Right cardiac atrium (tissue), 5 donors: ENCODE measurements around the gene DDX31. TPM values are rescaled to one million over a fixed set of nuclear protein-coding genes. Genes with fewer than 3 reads are reported as not detected.

Experiments
- ATAC-seq, 2 donors: fragments of 200-7000 bp; cut with Tn5 transposase; one replicate each; pipeline versions ENCODE4 v1.8.0 to v1.9.1; 2020; ENCODE audit warnings: moderate library complexity in 2 of 2, mild to moderate bottlenecking in 1 of 2
- DNase-seq, 3 donors: peaks; one replicate each; pipeline ENCODE4 v3.0.0-alpha.2; 2020
- H3K27ac ChIP-seq: one replicate; pipeline ENCODE4 v1.5.1; 2013; ENCODE audit warnings: mild to moderate bottlenecking, low read length, control low read depth, moderate library complexity
- H3K27me3 ChIP-seq: one replicate; pipeline ENCODE4 v1.6.1; 2013; ENCODE audit not compliant: control insufficient read depth, insufficient read depth
- H3K4me1 ChIP-seq: one replicate; pipeline ENCODE4 v1.6.1; 2013; ENCODE audit warnings: low read length; ENCODE audit not compliant: control insufficient read depth, insufficient read depth
- H3K4me3 ChIP-seq: one replicate; pipeline ENCODE4 v1.5.1; 2013; ENCODE audit warnings: low read length, control low read depth
- H3K9me3 ChIP-seq: one replicate; pipeline ENCODE4 v1.6.1; 2013; ENCODE audit warnings: low read length; ENCODE audit not compliant: control insufficient read depth
- WGBS: extraction: QIAGEN DNeasy Blood & Tissue Kit; methylation state at CpG from one replicate; pipeline ENCODE4 v1.1.7; 2013; 5-methylcytosine and 5-hydroxymethylcytosine counted together
- intact Hi-C, 4 donors: fragments of 100-400 bp; cut with DNase I; formaldehyde crosslinking; loops; one replicate each; pipeline versions ENCODE4 v1.11.0 to v1.14.0; 2022 to 2023
- polyA plus RNA-seq: library from polyadenylated mRNA; stranded (reverse); fragments of 200-250 nt; gene quantifications from one replicate; pipeline ENCODE4 v1.2.3, GENCODE V29; 2013
- total RNA-seq, 4 donors: library from RNA; stranded (reverse); fragmentation: NEBNext Ultra II Directional; extraction: Animal tissue kit (Norgen Biotek cat#: 25700); gene quantifications; one replicate each; pipeline ENCODE4 v1.2.1, GENCODE V29; 2021
- donor health status: healthy with polysubstance abuse.
- donor health status: DM: no; HTN: yes; CAD: no.
- donor health status: DM: no; HTN: no; CAD: no.
- donor health status: DM: no; HTN: yes; CAD: no; lungs with severe emphysema.
- donor health status: DM: yes; HTN: yes; CAD: no.

The DDX31 gene
- total and polyA plus RNA-seq, 5 donors = 2.7 to 7.4 (median 5.2) TPM

DNA sequence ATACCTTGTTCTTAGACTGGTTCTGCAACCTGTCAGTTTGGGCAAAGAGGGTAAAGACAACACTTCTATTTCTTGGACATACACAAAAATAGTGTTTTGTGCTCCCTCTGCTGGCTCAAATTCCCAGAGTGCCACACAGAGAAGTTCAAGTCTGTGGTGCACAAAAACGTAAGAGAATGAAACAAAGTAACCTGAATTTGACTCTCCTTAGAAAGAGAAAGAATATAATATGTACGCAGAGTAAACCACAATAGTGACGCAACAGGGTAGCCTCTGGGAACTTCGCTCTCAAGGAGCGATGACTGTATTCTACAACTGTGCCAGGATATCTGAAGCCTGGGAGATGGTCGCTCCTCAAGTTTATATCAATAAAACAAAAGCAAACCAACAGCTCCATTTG is 18.5 kb downstream of the DDX31 start:
- Histone ChIP-seq H3K27me3 (no peaks in the 10 kb centered on the region), H3K27ac (no peak overlapping the region), H3K9me3 (no peaks in the 10 kb centered on the region), H3K4me1 (no peaks in the 10 kb centered on the region), H3K4me3 (no peak overlapping the region)
- DNase-seq (no peak), ATAC-seq (no peak)
- intact Hi-C loops = no loop called here
- 72% methylated on average over 6 of the region's 6 CpGs for WGBS

DNA sequence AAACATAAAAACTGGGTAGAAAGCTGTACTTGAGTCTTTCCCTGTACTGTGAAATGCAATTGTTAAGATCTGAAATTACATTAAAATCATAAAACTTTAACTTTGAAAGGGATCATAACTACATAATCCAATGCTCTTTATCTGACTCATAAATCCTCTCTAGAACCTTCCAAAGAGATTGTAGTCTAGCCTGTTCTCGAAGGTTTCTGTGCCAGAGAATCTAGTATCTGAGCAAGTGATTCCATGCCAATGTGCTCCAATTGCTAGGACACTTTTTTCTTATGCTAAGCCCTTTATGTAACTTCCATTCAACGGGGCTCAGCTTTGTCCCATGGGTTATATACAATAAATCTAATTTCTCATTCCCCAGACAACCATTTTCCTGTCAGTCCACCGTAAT is 21.1 kb downstream of the DDX31 start:
- DNase-seq (no peak), ATAC-seq (no peak)
- no peak overlapping the region for H3K4me3 ChIP-seq
- intact Hi-C loops = no loop called here
- no peaks in the 10 kb centered on the region for H3K9me3 ChIP-seq
- WGBS = 86% methylated on average over 3 of the region's 3 CpGs
- no peak overlapping the region for H3K27ac ChIP-seq
- no peaks in the 10 kb centered on the region for H3K4me1 ChIP-seq
- H3K27me3 ChIP-seq = no peaks in the 10 kb centered on the region

DNA sequence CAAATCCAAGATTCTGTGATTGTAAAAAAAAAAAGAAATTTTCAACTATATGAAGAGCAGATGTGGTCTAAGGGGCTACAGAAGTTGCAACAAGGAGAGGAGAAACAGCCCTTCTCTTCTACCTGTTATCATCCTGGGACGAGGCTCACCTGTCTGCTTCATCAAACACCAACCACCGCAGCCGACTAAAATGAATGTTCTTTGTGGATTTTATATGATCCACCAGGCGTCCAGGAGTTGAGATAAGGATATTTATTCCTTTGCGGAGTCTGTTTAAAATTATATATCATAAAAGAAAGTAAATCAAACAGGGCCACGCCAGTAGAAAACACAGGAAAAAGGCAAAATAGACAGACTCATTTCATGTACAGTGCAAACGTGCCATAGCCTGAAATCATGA is 21.5 kb downstream of the DDX31 start:
- no peak for ATAC-seq
- H3K9me3 ChIP-seq = no peaks in the 10 kb centered on the region
- no peak overlapping the region for H3K4me3 ChIP-seq
- no peaks in the 10 kb centered on the region for H3K27me3 ChIP-seq
- no peak for DNase-seq
- intact Hi-C loops = no loop called here
- 87% methylated on average over 7 of the region's 7 CpGs for WGBS
- no peak overlapping the region for H3K27ac ChIP-seq
- H3K4me1 ChIP-seq = no peaks in the 10 kb centered on the region

DNA sequence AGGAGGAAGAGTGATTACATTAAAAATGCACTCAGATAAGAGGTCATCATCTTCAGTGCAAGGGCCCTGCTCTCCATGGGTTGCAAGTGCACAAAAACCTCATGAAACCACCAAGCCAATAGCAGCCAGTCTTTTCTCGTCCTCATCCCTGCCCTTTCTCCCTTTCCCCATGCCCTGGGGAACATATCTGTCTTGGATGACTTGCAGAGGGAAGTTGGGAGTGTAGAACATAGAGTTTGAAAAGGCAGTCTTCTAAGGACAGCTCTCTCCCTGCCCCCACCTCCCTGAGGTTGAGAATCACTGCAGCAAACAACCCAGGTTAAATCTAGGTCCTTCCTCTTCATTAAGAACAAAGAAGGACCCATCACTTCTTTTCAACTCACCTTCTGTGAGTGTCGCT is 22.0 kb downstream of the DDX31 start:
- intact Hi-C loops = no loop called here

DNA sequence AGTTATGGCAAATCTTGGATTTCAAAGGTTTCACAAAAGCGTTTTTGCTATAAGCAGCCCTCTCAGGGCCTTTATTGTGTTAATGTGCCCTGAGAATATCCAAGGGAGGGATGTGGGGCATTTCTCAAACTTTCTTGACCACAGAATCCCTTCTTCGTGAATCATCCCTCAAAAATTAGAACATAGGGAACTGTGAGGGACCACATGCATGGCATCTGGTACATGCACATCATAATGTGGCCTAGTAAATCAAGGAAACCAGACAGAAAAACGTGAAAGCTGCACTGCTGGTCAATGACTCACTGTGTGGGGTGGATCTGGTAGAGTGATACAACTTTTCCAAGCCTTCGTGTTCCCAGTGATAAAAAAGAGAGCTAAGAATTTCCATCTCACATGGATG is 22.4 kb downstream of the DDX31 start:
- ATAC-seq (no peak), DNase-seq (no peak)
- no peaks in the 10 kb centered on the region for H3K9me3 ChIP-seq
- no peak overlapping the region for H3K4me3 ChIP-seq
- H3K27ac ChIP-seq = no peak overlapping the region
- H3K4me1 ChIP-seq = no peaks in the 10 kb centered on the region
- WGBS = 83% methylated on average over 4 of the region's 4 CpGs
- no peaks in the 10 kb centered on the region for H3K27me3 ChIP-seq
- intact Hi-C loops = no loop called here

More for the DNA sequence above, 22.0 kb downstream of the DDX31 start:
- Histone ChIP-seq H3K4me3 (no peak overlapping the region), H3K9me3 (no peaks in the 10 kb centered on the region), H3K4me1 (no peaks in the 10 kb centered on the region), H3K27ac (no peak overlapping the region), H3K27me3 (no peaks in the 10 kb centered on the region)
- DNase-seq = no peak
- WGBS = 88% methylated on average over 2 of the region's 2 CpGs
- ATAC-seq = no peak

DNA sequence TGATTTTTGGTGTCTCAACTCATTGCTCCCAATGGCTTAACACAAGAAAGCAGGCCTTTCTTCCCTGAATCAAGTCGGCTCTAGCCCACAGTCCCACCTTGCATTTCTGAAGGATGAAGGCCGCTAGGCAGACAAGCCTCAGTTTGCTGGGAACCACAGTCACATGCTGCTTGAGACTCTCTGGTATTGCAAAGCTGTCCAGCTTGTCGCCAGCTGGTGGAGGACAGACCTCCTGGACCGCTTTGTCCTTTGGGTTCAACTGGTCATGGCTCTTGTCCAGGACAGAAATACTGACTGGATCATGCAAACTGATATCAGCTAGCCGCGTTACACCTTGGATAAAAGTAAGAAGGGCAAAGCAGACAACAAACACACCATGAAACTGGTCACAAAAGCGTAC is 23.1 kb downstream of the DDX31 start:
- Histone ChIP-seq H3K27ac (no peak overlapping the region), H3K4me3 (no peak overlapping the region), H3K9me3 (no peaks in the 10 kb centered on the region), H3K4me1 (no peaks in the 10 kb centered on the region), H3K27me3 (no peaks in the 10 kb centered on the region)
- no peak for DNase-seq
- intact Hi-C loops = no loop called here
- 93% methylated on average over 7 of the region's 7 CpGs for WGBS
- ATAC-seq = no peak

DNA sequence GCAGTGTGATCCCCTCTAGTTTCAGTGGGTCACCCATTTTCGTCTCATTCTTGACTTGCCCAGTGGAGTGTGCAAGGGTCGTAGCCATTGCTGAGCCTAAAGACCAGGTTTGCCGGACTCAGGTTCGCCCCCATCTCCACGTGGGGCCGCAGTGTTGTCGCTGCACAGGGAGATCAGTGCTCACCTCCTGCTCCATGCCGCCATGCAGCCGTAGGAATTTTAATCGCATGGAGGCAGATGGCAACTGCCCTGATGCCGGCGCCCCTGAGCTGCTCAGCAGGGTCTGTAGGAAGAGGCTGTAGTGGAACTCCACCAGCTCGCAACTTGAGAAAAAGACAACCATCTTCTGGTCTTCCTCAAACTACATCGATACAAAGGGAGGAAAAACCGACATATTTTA is 24.1 kb downstream of the DDX31 start:
- WGBS = 96% methylated on average over 15 of the region's 15 CpGs
- intact Hi-C loops = no loop called here
- no peak for ATAC-seq

DNA sequence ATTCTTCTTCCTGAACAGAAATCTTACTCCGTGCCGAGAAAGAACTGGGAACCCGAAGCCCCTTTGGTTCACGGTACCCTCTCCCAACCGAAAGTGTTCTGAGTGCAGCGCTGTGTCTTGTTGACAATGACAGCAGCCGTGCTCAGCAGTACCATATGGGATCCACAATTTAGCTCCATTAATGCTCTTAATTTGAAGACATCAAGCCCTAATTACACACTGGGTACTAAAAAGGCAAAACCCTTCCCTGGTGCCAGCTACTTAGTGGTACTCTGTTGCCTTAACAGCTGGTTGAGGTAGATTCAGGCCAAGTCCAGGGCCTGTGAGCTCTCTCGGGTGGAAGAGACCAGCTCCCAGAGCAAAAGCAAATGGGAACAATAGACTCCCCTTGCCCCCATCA is 24.5 kb downstream of the DDX31 start:
- Histone ChIP-seq H3K4me1 (no peaks in the 10 kb centered on the region), H3K27me3 (no peaks in the 10 kb centered on the region), H3K4me3 (no peak overlapping the region), H3K9me3 (no peaks in the 10 kb centered on the region), H3K27ac (no peak overlapping the region)
- intact Hi-C loops = no loop called here
- ATAC-seq (no peak), DNase-seq (no peak)
- 97% methylated on average over 8 of the region's 8 CpGs for WGBS

More for the DNA sequence above, 24.1 kb downstream of the DDX31 start:
- DNase-seq = no peak
- no peaks in the 10 kb centered on the region for H3K9me3 ChIP-seq
- H3K27me3 ChIP-seq = no peaks in the 10 kb centered on the region
- H3K27ac ChIP-seq = no peak overlapping the region
- H3K4me1 ChIP-seq = no peaks in the 10 kb centered on the region
- no peak overlapping the region for H3K4me3 ChIP-seq

DNA sequence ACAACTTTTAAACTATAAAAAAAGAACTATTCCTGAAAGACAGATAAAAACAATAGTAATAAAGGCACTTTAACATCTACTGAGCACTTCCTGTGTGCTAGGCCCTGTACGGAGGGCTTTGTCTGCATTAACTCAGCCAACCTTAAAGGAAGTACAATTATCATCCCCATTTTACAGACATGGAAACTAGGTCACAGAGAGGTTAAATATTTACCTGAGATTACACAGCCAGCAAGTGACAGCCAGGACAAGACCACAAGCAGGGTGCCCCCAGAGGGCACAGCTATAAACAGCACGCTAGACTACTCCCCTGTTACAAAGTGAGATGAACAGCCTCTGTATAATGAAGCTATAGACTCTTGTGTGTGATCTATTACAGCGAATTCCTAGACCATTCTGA is 25.5 kb downstream of the DDX31 start:
- ATAC-seq (no peak), DNase-seq (no peak)
- Histone ChIP-seq H3K27ac (no peak overlapping the region), H3K9me3 (no peaks in the 10 kb centered on the region), H3K4me3 (no peak overlapping the region), H3K4me1 (no peaks in the 10 kb centered on the region), H3K27me3 (no peaks in the 10 kb centered on the region)
- 89% methylated on average over 3 of the region's 3 CpGs for WGBS
- intact Hi-C loops = no loop called here

DNA sequence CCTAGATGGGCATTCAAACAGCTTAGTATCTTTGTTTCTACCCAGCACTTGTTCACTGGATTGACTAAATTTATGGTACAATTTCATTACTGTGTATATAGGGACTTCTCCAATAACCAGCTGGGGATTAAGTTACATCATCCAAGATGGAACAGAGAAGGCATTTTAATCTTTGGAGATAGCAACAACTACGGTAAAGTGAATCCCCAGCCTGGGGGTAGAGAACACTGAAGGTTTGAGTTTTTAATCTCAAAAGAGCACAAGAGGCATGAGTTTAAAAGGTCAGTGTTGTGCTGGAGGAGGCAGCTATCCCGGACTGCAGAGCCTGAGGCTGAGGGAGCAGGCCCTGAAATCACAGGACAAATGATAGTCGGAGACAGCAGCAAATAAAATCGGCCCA is 28.6 kb downstream of the DDX31 start:
- intact Hi-C loops = no loop called here
- no peak for ATAC-seq
- WGBS = 65% methylated on average over 4 of the region's 4 CpGs

DNA sequence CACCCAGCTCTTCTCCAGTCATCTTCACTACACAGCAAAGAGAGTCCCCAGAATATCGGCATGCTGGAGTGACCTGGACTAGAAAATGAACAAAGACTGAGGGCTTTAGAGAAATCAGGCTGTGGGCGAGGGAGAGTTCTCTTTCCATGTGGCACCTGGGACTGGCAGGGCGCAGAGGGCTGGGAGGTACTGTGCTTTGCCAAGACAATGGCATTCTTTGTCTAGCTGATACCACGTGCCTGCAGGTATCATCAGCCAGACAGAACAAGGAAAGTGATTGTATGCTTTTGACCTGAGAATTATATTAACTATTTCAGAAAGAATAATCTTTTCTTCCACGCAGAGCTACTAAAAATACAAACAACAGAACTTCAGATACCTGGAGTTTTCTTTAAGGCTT is 30.5 kb downstream of the DDX31 start:
- no peak overlapping the region for H3K4me3 ChIP-seq
- ATAC-seq (no peak), DNase-seq (no peak)
- no peaks in the 10 kb centered on the region for H3K4me1 ChIP-seq
- 88% methylated on average over 5 of the region's 5 CpGs for WGBS
- intact Hi-C loops = no loop called here
- no peak overlapping the region for H3K27ac ChIP-seq
- H3K27me3 ChIP-seq = no peaks in the 10 kb centered on the region
- no peaks in the 10 kb centered on the region for H3K9me3 ChIP-seq

More for the DNA sequence above, 28.6 kb downstream of the DDX31 start:
- DNase-seq = no peak
- Histone ChIP-seq H3K4me1 (no peaks in the 10 kb centered on the region), H3K4me3 (no peak overlapping the region), H3K27ac (no peak overlapping the region), H3K9me3 (no peaks in the 10 kb centered on the region), H3K27me3 (no peaks in the 10 kb centered on the region)

DNA sequence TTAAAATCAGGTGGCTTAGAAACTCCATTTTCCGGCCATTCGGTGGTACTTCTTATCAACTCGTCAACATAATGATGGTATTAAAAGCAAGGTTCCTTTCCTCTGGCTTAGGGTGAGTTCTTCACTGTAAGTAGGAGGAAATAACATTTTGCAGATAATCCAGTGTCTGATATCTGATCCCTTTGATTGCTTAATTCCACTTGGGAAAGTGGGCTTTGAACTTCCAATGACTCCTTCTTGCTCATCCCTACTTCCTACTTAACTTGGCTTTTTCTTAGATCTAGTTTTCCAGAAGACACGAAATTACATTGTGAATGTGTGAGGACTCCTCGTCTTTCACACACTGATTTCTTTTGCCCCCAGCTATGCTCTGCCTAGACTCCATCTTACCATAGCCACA is 31.5 kb downstream of the DDX31 start:
- H3K27ac ChIP-seq = no peak overlapping the region
- H3K4me3 ChIP-seq = no peak overlapping the region
- DNase-seq = no peak
- ATAC-seq = no peak
- H3K4me1 ChIP-seq = no peaks in the 10 kb centered on the region
- intact Hi-C loops = no loop called here
- no peaks in the 10 kb centered on the region for H3K27me3 ChIP-seq
- no peaks in the 10 kb centered on the region for H3K9me3 ChIP-seq
- 87% methylated on average over 5 of the region's 5 CpGs for WGBS
